ENCODE data around the gene SLC37A4.
"Not testable (repeated sequence)": the region's sequence is repeated elsewhere in the genome, so short reads cannot be mapped to it uniquely, and the experiment has no call there.

SLC37A4 gene

GRCh38 chr11:119017377-119017776 lies 13.3 kb downstream of the SLC37A4 start:
- not testable (repeated sequence) for DNase-seq (ENCODE audit: low read depth)

DNA sequence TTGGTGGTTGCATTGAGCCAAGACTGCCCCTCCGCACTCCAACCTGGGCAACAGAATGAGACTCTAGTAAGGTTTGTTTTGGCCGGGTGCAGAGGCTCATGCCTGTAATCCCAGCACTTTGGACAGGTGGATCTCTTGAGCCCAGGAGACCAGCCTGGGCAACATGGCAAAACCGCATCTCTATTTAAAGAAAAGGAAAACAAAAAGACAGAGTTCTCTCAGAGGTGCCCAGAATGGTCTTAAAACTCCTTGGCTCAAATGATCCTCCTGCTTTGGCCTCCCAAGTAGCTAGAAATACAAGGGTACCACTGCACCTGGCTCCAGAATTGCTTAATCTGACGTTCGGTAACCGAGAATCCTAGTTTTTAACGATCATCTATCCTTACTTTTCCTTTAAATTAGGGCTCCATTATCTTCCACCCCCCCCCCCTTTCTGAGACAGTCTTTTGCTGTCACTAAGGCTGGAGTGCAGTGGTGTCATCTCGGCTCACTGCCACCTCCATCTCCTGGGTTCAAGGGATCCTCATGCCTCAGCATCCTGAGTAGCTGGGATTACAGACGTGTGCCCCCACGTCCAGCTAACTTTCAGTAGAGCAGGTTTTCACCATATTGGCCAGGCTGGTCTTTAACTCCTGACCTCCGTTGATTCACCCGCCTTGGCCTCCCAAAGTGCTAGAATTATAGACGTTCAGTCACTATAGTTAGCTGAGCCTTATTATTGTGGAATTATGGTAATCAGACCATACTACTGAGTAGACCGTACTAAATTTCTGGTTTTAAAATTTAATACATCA lies 14.3 kb downstream of the SLC37A4 start:
- no peak for DNase-seq (ENCODE audit: low read depth)

GRCh38 chr11:119015054-119015611 lies 15.5 kb downstream of the SLC37A4 start:
- DNase-seq (ENCODE audit: low read depth) = no peak

- DNase-seq (ENCODE audit: low read depth) = no peak
Measured at GRCh38 chr11:119014209-119014924, 16.3 kb downstream of the SLC37A4 start.

- DNase-seq (ENCODE audit: low read depth) = no peak
Measured at GRCh38 chr11:119012629-119013170, 18.0 kb downstream of the SLC37A4 start.

GRCh38 chr11:119011476-119012053 lies 19.1 kb downstream of the SLC37A4 start:
- no peak for DNase-seq (ENCODE audit: low read depth)

DNA sequence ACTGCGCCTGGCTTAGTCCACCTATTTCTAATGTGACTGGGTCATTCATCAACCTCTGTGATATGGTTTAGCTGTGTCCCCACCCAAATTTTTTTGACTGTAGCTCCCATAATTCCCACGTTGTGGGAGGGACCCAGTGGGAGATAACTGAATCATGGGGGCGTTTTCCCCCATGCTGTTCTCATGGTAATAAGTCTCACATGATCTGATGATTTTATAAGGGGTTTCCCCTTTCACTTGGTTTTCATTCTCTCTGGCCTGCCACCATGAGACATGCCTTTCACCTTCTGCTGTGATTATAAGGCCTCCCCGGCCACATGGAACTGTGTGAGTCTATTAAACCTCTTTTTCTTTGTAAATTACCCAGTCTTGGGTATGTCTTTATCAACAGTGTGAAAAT lies 24.0 kb downstream of the SLC37A4 start:
- DNase-seq (ENCODE audit: low read depth) = no peak

GRCh38 chr11:119000906-119001305 lies 29.8 kb downstream of the SLC37A4 start:
- DNase-seq (ENCODE audit: low read depth) = no peak

- DNase-seq (ENCODE audit: low read depth) = no peak
Measured at GRCh38 chr11:118998822-118999221, 31.9 kb downstream of the SLC37A4 start.

- no peak for DNase-seq (ENCODE audit: low read depth)
Measured at GRCh38 chr11:118998388-118998717, 32.3 kb downstream of the SLC37A4 start.

DNA sequence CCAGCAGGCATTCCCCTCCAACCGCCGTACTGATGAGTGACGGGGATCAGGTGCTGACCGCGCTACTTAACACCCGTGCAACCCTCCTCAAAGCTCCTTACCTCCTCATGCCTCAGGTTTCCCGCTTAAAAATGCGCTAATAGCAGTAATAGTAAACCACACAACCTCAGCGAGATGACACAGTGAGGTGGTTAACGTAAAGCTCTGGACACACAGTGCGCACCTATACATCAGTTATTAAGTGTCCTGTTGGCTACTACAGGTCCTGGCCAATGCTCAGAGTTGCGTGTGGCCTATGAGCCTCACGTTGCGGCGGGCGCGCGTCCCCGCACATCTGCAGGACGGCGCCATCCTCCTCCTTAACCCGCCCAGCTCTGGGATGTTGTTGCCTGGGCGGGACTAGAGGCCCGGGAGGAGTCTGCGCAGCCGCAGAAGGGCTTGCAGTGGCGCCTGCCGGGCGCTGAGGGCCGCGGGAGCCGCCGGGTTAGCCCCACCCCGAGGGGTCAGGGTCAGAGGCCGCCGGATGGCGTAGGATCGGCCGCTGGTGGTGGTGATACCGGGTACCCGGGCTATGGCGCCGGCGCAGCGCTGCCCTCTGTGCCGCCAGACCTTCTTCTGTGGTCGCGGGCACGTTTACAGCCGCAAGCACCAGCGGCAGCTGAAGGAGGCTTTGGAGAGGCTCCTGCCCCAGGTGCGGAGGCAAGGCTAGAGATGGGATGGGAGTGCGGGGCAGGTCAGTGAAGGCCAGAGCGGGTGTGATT lies 32.9 kb downstream of the SLC37A4 start, which contains the start of gene CENATAC:
TSS of gene CENATAC (plus strand) at position 512 of the 761 bp plus-strand sequence. CDS start at position 572, 60 bp downstream.
- peak; percentile 92 for DNase-seq (ENCODE audit: low read depth)

- peak; percentile 7 for DNase-seq (ENCODE audit: low read depth)
Measured at GRCh38 chr11:118996926-118997626, 33.6 kb downstream of the SLC37A4 start.

GRCh38 chr11:118991486-118992038 lies 39.1 kb downstream of the SLC37A4 start:
- DNase-seq (ENCODE audit: low read depth) = not testable (repeated sequence)

DNA sequence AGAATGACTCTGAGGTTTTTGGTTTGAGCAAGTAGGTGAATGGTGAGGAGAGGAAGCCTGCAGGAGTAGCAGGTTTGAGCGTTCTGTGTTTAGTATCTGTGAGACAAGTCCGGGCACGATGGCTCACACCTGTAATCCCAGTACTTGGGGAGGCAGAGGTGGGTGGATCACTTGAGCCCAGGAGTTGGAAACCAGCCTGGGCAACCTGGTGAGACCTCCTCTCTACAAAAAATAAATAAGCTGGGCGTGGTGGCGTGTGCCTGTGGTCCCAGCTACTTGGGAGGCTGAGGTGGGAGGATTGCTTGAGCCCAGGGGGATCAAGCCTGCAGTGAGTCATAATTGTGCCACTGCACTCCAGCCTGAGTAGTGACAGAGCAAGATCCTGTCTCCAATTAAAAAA lies 42.4 kb downstream of the SLC37A4 start:
- no peak for DNase-seq (ENCODE audit: low read depth)

DNA sequence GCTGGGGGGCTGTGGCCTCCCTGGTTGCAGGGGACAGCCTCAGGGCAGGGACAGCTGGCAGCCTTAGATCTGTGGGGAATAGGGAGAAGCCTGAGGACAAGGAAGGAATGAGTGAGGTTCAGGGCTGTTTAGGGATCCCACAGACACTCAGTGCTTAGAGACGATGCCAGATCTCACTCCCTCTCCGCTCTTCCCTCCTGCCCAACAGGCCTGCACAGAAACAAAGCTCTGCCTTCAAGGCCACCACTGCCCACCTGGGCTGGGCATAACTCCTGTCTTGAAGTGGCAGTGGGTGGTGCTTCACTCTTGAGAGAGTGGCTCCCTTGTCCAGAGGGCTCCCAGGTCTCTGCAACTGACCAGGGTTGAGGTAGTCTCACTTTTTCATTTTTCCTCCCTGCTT lies 45.9 kb downstream of the SLC37A4 start:
- DNase-seq (ENCODE audit: low read depth) = no peak

DNA sequence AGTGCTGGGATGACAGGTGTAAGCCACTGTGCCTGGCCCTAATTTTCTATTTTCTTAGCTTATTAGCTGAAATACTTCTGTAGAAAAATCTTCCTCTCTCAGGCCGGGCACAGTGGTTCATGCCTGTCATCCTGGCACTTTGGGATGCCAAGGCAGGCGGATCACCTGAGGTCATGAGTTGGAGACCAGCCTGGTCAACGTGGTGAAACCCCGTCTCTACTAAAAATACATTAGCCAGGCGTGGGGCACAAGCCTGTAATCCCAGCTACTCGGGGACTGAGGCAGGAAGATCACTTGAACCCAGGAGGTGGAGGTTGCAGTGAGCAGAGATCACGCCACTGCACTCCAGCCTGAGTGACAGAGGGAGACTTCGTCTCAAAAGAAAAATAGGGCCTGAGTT lies 46.3 kb downstream of the SLC37A4 start:
- not testable (repeated sequence) for DNase-seq (ENCODE audit: low read depth)

GRCh38 chr11:118980191-118980881 lies 50.3 kb downstream of the SLC37A4 start:
- no peak for DNase-seq (ENCODE audit: low read depth)

DNA sequence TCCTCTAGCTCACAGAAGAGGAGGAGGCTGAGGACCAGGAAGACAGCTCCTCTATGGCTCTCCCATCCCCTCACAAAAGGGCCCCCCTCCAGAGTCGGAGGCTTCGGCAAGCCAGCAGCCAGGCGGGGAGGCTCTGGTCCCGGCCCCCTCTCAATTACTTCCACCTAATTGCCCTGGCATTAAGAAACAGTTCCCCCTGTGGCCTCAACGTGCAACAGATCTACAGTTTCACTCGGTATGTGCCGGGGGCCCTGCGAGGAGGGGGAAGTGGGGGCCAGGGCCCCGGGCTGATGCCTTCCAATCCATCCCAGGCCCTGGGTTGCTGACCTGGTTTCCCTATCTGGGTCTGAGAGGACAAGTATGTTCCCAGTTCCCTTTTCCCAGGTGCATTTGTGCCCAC lies 51.2 kb downstream of the SLC37A4 start:
- no peak for DNase-seq (ENCODE audit: low read depth)

DNA sequence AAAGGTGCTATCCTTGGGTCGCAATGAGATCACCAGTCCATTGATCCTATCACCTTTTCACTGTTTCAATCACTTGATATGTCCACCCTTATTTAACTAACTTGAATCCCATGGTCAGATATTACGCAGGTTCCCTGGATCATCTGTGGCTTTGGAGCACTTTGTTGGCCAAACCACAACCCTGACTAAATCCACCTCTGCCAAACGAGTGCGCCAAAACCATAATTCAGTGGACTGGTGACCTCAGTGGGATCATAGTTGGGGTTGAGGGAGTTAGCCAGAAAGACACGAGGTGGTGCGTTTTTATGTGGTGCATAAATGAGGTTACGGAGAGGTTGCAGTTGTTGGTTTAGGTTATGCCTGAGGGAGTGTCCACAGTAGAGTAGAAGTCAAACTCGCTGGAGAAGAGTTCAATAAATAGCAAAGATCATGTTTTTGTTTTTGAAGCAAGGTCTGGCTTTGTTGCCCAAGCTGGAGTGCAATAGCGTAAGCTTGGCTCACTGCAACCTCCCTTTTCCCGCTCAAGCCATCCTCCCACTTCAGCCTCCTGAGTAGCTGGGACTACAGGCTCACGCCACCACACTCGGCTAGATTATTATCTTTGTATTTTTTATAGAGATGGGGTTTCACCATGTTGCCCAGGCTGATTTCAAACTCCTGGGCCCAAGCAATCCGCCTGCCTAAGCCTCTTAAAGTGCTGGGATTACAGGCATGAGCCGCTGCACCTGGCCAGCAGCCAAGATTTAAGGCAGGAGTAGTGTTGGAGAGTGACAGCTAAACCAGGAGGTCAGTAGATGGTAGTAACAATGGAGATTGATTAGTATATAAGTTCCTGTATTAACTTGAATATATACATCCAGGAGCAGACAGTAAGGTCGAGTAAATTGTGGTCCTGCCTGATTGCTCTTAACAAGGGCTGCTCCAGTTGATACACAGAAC lies 54.6 kb downstream of the SLC37A4 start:
- DNase-seq (ENCODE audit: low read depth) = no peak

Data from stimulated activated CD8-positive, alpha-beta memory T cell treated with anti-CD3 and anti-CD28 coated beads, Interleukin-12 subunit alpha, Interleukin-12 subunit beta, amount 100 ng/mL, for 1 hour (primary cell).